HCT116 (cell line): ENCODE results near the gene BICD2. TPM values are rescaled to one million over a fixed set of nuclear protein-coding genes. Genes with fewer than 3 reads are reported as not detected.

ENCODE experiments used
- ATAC-seq: fragments of 200-7000 bp; cut with Tn5 transposase; 2 replicates; pipeline ENCODE4 v1.9.1; 2020; ENCODE audit warnings: mild to moderate bottlenecking, moderate library complexity
- BruUV-seq: library from RNA; stranded (reverse); fragments of 400-500 nt; replicated peaks from 2 replicates; lab custom pipeline; 2021; lab: Mats Ljungman, UMichigan
- CTCF ChIA-PET: fragments of 300-600 bp; sonication (Branson Sonifier 250); formaldehyde crosslinking; loops from one replicate; lab custom pipeline; 2021; ENCODE audit warnings: antibody characterized with exemption; lab: Charles Lee
- POLR2A ChIA-PET: fragments of 300-600, 350-600 bp; sonication (Branson Sonifier 250); formaldehyde crosslinking; loops from one replicate; lab custom pipeline; 2021; ENCODE audit warnings: antibody characterized with exemption; lab: Charles Lee
- RAD21 ChIA-PET, 2 experiments: fragments of 300-600 bp; sonication (Branson Sonifier 250); formaldehyde crosslinking; loops; one replicate each; lab custom pipeline; 2023; ENCODE audit warnings: low total read pairs in 2 of 2; ENCODE audit not compliant: uncharacterized antibody in 2 of 2, unreplicated experiment in 2 of 2, low non-redundant PET in 1 of 2; lab: Charles Lee
- DNase-seq: peaks from one replicate; pipeline ENCODE4 v3.0.0-alpha.2; 2010; ENCODE audit warnings: low read depth, low spot score
- H2AFZ ChIP-seq: fragments of 200-600 bp; shearing (Covaris generic), sonication (generic); 2 replicates; pipeline ENCODE4 v1.6.1; 2017; ENCODE audit warnings: low read depth, mixed run types, mixed read lengths, antibody characterized with exemption, low read length; ENCODE audit not compliant: poor library complexity, severe bottlenecking
- H3K27ac ChIP-seq: 2 replicates; pipeline ENCODE4 v1.5.1; 2012; ENCODE audit warnings: low read depth, low read length
- H3K27me3 ChIP-seq: fragments of 200-600 bp; sonication (generic); 2 replicates; pipeline ENCODE4 v1.6.1; 2016; ENCODE audit warnings: mixed run types, low read length, mixed read lengths; ENCODE audit not compliant: insufficient read depth
- H3K36me3 ChIP-seq, 2 experiments: fragments of 200-500 bp in 1 of 2; fragments of 200-600 bp in 1 of 2; sonication (Bioruptor generic) in 1 of 2; sonication (generic) in 1 of 2; 2 replicates each; pipeline versions ENCODE4 v1.5.1 to v1.6.1; 2014 to 2016; ENCODE audit warnings: low read length in 2 of 2, inconsistent platforms in 1 of 2, mixed read lengths in 1 of 2, mixed run types in 1 of 2; ENCODE audit not compliant: insufficient read depth in 2 of 2, control insufficient read depth in 1 of 2
- H3K4me1 ChIP-seq, 2 experiments: fragments of 200-600 bp in 1 of 2; sonication (generic) in 1 of 2; 2 replicates each; pipeline versions ENCODE4 v1.5.1 to v1.6.1; 2012 to 2017; ENCODE audit warnings: low read length in 2 of 2, inconsistent platforms in 1 of 2, mild to moderate bottlenecking in 1 of 2, mixed read lengths in 1 of 2, mixed run types in 1 of 2, moderate library complexity in 1 of 2; ENCODE audit not compliant: insufficient read depth in 2 of 2, control insufficient read depth in 1 of 2
- H3K4me2 ChIP-seq: fragments of 200-600 bp; sonication (generic); 2 replicates; pipeline ENCODE4 v1.6.1; 2017; ENCODE audit warnings: mixed run types, low read length, mixed read lengths
- H3K4me3 ChIP-seq, 2 experiments: fragments of 200-600 bp in 1 of 2; sonication (generic) in 1 of 2; replicated peaks in 1 of 2; 2 replicates each; pipeline ENCODE4 v1.5.1; 2011 to 2016; ENCODE audit warnings: low read length in 2 of 2, control low read depth in 1 of 2, low read depth in 1 of 2, mild to moderate bottlenecking in 1 of 2, mixed read lengths in 1 of 2, mixed run types in 1 of 2
- H3K79me2 ChIP-seq: fragments of 200-600 bp; sonication (generic); 2 replicates; pipeline ENCODE4 v1.6.1; 2017; ENCODE audit warnings: mild to moderate bottlenecking, mixed run types, low read length, moderate library complexity, mixed read lengths; ENCODE audit not compliant: insufficient read depth
- H3K9ac ChIP-seq: fragments of 200-600 bp; sonication (generic); 2 replicates; pipeline ENCODE4 v1.6.1; 2016; ENCODE audit warnings: low read length, mixed read lengths
- H3K9me2 ChIP-seq: fragments of 200-600 bp; sonication (generic), shearing (Covaris generic); 2 replicates; pipeline ENCODE4 v1.6.1; 2017; ENCODE audit warnings: mixed run types, mild to moderate bottlenecking, moderate library complexity; ENCODE audit not compliant: insufficient read depth
- H3K9me3 ChIP-seq, 2 experiments: fragments of 200-500 bp in 1 of 2; fragments of 200-600 bp in 1 of 2; sonication (Bioruptor generic) in 1 of 2; sonication (generic) in 1 of 2; 2 replicates each; pipeline ENCODE4 v1.6.1; 2014 to 2017; ENCODE audit warnings: low read length in 2 of 2, mixed read lengths in 2 of 2, inconsistent platforms in 1 of 2, low read depth in 1 of 2, mild to moderate bottlenecking in 1 of 2, mixed run types in 1 of 2, moderate library complexity in 1 of 2; ENCODE audit not compliant: control insufficient read depth in 1 of 2, insufficient read depth in 1 of 2
- H4K20me1 ChIP-seq: fragments of 200-600 bp; sonication (generic), shearing (Covaris generic); 2 replicates; pipeline ENCODE4 v1.6.1; 2017; ENCODE audit warnings: mixed run types, mild to moderate bottlenecking, moderate library complexity; ENCODE audit not compliant: insufficient read depth
- CBX3 ChIP-seq: IDR thresholded peaks from 2 replicates; pipeline ENCODE4 v1.6.1; 2012; ENCODE audit warnings: low read depth
- EGR1 ChIP-seq: IDR thresholded peaks from 2 replicates; pipeline ENCODE4 v1.6.1; 2012; ENCODE audit warnings: low read depth
- EZH2 ChIP-seq: fragments of 200-600 bp; sonication (generic); IDR thresholded peaks from 2 replicates; pipeline ENCODE4 v1.6.1; 2017; ENCODE audit warnings: antibody characterized with exemption, mixed run types
- POLR2A ChIP-seq: IDR thresholded peaks from 2 replicates; pipeline ENCODE4 v1.7.0; 2011; ENCODE audit warnings: borderline replicate concordance; ENCODE audit not compliant: insufficient read depth, insufficient read length; ENCODE audit errors: extremely low read depth
- REST ChIP-seq: IDR thresholded peaks from 2 replicates; pipeline ENCODE4 v1.6.1; 2012; ENCODE audit warnings: low read depth
- SP1 ChIP-seq: IDR thresholded peaks from 2 replicates; pipeline ENCODE4 v1.6.1; 2012; ENCODE audit warnings: low read depth
- SRF ChIP-seq: IDR thresholded peaks from 2 replicates; pipeline ENCODE4 v1.6.1; 2012; ENCODE audit warnings: low read depth
- intact Hi-C: fragments of 100-400 bp; cut with micrococcal nuclease; formaldehyde crosslinking; loops from 2 replicates; pipeline ENCODE4 v1.10.0; 2022
- total RNA-seq: library from RNA; stranded (reverse); gene quantifications from one replicate; pipeline ENCODE4 v1.2.1, GENCODE V29; 2021; ENCODE audit not compliant: unreplicated experiment
- TF ChIP-seq, protein P1 (sequence below): IDR thresholded peaks from 2 replicates; pipeline ENCODE4 v1.6.1; 2012

Gene BICD2
- total RNA-seq, 1 experiment from 2014 or later: 23.4 TPM

- no peak for TF ChIP-seq REST
- TF ChIP-seq, protein P1, sequence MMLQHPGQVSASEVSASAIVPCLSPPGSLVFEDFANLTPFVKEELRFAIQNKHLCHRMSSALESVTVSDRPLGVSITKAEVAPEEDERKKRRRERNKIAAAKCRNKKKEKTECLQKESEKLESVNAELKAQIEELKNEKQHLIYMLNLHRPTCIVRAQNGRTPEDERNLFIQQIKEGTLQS: no peak
- TF ChIP-seq SRF: no peak
- TF ChIP-seq CBX3: no peak
- TF ChIP-seq, all 23 proteins: peak for 0
These were observed 44.3 kb downstream of the BICD2 start (continued) for GRCh38 chr9:92720209-92720765.

- no peak for ATAC-seq
- H3K9me2 ChIP-seq: no peaks in the 10 kb centered on the region
- no peaks in the 10 kb centered on the region for H3K4me1 ChIP-seq
- H3K79me2 ChIP-seq: peaks cover 11% of the 10 kb centered on the region; the same call in 1 of the 2 replicates
- DNase-seq: no peak
- TF ChIP-seq POLR2A (no peak), SRF (no peak), EZH2 (no peak), EGR1 (no peak), SP1 (no peak)
- no peak overlapping the region for H2AFZ ChIP-seq
- ChIA-PET RAD21 (no interaction called here), CTCF (no interaction called here), POLR2A (no interaction called here)
- BruUV-seq: no TSS peak
- intact Hi-C loops: no loop called here
- peaks cover 36 to 42% of the 10 kb centered on the region in 2 experiments; a peak in 3 of 4 replicates for H3K36me3 ChIP-seq
- H3K9ac ChIP-seq: no peak overlapping the region
- H4K20me1 ChIP-seq: peaks cover 3% of the 10 kb centered on the region; the same call in 1 of the 2 replicates
- no peak overlapping the region for H3K4me3 ChIP-seq
- H3K4me2 ChIP-seq: no peak overlapping the region
- H3K9me3 ChIP-seq: no peaks in the 10 kb centered on the region
- no peaks in the 10 kb centered on the region for H3K27me3 ChIP-seq
- H3K27ac ChIP-seq: no peak overlapping the region
These were observed 45.5 kb downstream of the BICD2 start for GRCh38 chr9:92719028-92719647.
